Stimulated activated CD8-positive, alpha-beta memory T cell treated with anti-CD3 and anti-CD28 coated beads, Interleukin-7, amount 100 ng/mL, for 24 hours (primary cell): ENCODE measurements around the gene TLX3.

Experiments used
- DNase-seq: peaks from one replicate; pipeline ENCODE4 v3.0.0-alpha.2; 2020; ENCODE audit warnings: low read depth

TLX3 gene

GRCh38 chr5:171306166-171306565 is 2.9 kb upstream of the TLX3 start:
- no peak for DNase-seq

DNA sequence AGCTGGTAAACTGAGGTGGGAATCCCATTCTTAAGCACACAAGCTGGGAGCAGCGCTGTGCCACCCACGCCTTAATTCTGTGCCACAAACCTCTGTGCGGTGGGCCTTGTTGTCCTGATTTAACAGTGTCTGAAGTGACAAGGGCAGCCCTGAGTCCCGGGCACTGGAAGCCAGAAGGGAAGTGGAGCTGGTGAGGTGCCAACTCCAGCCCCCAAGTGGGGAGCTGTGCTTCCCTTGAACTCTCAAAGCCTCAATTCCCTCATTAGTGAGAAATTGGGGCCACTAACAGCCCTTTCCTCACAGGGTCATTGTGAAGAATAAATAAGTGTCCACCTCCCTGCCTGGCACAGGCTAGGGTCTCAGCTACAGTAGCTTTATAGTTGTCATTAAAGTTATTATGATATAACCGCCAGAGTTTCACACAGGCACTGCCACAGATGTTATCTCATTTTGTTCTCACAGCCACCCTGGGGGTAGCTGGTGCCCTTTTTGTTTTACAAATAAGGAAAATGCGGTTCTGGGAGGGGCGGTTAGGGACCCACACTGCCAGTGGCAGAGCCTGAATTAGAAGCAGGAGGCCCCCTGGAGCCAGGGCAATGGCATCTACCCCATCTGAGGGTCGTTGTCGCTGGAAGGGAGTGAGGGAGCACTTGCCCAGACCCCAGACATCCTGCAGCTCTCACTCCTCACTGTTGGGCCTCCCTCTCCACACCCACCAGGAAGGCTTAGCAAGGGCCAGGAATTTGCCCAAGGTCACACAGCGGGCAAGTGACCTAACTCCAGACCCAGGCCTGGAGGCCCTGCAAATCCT is 2.1 kb upstream of the TLX3 start:
- DNase-seq: no peak

GRCh38 chr5:171307789-171308452 is 1.1 kb upstream of the TLX3 start:
- no peak for DNase-seq

GRCh38 chr5:171309276-171310211 is 496 bp downstream of the TLX3 start:
- DNase-seq: no peak

- no peak for DNase-seq
Observed at GRCh38 chr5:171310212-171310818, 1.3 kb downstream of the TLX3 start.

DNA sequence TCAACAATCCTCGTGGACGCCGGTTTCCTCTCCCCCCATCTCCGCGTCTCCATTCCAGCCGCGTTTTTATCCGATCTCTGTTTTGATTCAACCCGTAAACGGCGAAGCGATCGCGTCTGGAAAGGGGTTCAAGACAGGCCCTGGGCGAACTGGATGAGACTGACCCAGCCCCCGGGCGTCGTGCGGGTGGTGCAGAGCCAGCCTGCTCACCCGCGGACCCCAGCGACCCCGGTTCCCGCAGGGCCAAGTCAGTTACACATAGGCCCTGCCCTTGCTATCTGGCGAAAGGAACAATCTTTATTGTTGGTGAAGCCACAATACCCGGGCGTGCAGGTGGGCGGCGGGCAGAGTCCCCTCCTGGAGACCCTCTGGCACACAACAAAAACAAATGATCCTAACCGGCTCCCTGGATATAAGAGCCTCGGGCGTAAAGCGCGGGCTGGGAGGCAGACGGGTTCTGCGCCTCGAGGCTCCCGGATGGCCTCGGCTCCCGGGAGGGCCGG is 1.8 kb downstream of the TLX3 start:
- DNase-seq: no peak

- DNase-seq: no peak
Observed at GRCh38 chr5:171311322-171312077, 2.5 kb downstream of the TLX3 start.

GRCh38 chr5:171312129-171312974 is 3.3 kb downstream of the TLX3 start:
- DNase-seq: no peak

DNA sequence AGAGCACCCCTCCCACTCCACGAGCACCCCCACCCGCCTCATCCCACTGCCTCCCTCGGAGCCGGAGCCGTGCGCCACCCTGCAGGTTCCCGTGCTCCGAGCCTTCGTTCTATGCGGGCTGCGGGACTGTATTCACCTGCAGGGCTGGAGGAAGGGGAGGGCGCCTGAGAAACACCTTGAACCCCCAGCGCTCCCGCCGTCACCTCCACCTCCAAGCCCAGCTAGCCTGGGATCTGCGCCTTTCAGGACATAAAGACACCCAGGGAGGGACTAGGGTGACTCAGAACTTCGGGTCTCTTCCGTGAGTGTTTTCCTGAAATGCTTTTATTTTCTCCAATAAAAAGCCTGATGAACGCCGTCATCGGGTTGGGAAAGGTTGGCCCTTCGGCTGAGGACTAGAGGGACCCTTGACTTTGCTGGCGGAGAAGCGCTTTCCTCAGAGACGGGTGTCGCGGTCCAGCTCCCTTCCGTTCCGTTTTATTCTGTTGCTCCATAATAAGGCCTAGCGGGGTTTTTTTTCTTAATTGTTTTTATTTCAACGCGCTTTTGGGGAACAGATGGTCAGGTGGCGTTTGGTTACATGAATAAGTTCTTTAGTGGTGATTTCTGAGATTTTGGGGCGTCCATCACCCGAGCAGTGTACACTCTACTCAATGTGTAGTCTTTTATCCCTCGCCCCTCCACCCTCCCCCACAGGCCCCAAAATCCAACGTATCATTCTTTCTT is 4.6 kb downstream of the TLX3 start:
- DNase-seq: no peak

- DNase-seq: no peak
Observed at GRCh38 chr5:171314728-171315385, 5.8 kb downstream of the TLX3 start.

DNA sequence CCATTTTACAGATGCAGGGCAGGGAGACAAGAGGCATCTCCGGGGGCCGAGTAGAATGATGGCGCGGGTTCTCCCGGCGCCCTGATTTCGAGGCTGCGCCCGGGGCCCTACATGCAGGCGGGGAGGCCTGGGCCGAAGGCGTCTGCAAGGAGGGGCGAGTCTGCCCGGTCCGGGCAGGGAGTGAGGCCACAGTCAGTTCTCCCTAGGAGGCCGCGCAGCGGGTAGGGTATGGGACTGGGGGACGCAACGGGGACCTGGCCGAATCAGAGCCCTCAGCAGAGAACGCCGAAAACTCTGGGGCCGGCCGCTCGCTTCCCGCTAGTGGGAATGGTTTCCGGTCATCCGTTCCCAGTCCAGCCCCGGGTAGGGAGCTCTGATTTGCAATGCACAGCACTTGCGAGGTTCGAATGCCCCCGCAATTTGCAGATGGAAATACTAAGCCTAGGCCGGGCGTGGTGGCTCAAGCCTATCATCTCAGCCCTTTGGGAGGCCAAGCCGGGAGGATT is 6.4 kb downstream of the TLX3 start:
- DNase-seq: no peak

DNA sequence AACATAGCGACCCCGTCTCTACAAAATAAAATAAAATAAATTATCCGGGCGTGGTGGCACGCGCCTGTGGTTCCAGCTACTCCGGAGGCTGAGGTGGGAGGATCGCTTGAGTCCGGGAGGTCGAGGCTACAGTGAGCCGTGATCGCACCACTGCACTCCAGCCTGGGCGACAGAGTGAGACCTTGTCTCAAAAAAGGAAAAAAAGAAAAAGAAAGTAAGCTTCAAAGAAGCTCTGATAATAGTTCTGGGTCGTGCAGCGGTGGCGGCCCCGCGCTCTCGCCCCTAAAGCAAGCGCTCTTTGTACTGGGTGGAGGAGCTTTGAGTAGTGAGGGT is 6.8 kb downstream of the TLX3 start:
- no peak for DNase-seq

GRCh38 chr5:171316258-171317121 is 7.4 kb downstream of the TLX3 start:
- DNase-seq: no peak

GRCh38 chr5:171317230-171317629 is 8.2 kb downstream of the TLX3 start:
- DNase-seq: no peak

DNA sequence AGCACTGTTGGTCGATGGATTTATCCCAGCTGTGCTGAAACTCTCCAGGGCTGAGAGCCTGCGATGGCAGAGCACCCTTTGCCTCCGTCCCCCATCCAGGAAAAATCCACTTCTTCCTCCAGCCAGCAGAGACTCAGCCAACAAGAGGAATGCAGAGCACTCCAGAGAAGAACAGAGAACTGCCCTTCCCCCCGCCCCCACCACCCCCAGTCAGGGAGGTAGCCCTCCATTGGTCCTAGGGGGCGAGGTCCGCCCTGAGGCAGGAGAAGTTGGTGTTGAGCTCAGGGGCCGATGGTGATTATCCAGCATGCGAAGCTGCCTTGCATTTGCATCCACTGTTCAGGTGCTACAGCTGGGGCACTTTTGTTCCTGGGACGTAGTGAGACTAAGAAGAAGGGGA is 9.0 kb downstream of the TLX3 start:
- DNase-seq: no peak

DNA sequence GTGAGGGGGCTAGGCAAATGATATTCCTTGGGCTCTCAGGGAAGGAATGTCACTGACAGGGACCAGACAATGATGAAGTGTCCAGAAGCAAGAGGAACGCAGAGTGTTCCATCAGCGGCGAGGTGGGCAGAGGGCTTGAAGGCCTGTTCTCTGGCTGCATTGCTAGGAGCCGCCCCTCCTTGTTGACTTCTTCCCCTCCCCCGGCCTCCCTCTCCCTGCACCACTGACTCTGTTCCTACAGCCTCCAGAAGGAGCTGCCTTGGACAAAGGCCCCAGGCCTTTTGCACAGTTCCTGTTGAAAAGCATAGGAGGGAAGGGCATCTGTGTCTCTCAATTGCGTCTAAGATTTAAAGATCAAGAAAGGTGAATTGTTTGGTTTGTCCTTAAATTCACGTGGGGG is 12.4 kb downstream of the TLX3 start:
- no peak for DNase-seq

- no peak for DNase-seq
Observed at GRCh38 chr5:171322527-171322926, 13.5 kb downstream of the TLX3 start.

GRCh38 chr5:171323007-171323406 is 14.0 kb downstream of the TLX3 start:
- no peak for DNase-seq
